ENCODE data around the gene PRXL2B.
A peak's percentile ranks its signal among the peaks of the same experiment; 100 is the strongest.

PRXL2B gene

DNA sequence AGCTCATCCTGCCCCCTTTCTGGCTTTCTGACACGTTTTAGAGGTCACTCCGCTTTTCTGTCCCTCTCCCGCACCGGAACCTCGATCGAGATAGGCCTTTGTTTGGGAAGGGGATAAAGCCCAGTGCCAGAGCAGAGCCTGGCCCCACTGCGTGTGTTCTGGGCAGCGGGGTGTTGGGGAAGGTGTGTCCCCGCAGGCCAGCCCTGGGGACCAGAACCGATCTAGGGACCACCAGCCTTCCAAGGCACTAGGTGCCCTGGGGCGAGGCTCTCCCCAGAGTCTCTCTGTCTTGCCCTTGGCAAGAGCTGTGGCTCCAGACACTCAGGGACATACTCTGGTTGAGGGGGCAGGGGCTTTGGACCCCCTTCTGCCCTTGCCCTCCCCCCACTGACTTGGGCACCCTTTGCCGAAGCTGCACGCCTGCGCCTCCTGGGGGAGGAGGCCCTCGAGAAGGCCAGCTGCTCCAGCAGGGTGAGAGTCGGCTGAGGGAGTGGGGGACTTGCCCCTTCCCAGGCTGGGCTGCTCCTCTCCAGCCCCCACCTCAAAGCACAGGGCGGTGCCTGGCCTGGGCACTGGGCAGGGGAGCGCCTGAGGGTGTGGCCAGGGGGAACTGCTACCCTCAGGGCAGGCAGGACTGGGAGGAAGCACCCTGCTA lies 16.4 kb downstream of the PRXL2B start:
- DNase-seq: no peak

DNA sequence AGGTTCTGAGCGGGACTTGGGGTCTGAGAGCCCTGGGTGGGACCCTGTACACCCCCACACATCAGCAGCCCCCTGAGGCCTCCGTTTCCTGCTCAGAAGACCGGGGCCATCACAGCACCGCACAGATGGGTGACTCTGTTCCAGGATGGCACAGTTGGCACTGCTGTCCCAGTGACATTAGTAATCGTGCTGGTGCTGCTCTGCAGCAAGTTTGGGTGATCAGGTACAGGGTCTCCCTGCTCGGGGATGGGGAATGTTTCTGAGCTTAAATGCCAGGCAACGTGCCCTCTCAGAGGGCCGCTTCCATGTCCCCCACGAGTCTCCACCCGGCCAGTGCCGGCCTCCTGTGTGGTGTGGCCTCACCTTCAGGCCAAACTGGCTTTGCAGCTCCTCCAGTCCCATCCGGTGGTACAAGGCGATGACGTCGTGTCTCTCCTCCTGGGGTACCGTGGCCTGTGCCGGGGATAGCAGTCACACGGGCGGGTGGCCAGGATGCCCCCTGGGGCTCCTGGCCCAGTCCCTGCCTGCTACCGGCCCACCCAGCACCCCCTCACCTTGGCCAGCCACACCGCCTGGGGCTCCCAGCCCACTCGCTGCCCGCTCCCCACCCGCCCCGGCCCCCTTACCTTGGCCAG lies 17.1 kb downstream of the PRXL2B start:
- no peak for DNase-seq

DNA sequence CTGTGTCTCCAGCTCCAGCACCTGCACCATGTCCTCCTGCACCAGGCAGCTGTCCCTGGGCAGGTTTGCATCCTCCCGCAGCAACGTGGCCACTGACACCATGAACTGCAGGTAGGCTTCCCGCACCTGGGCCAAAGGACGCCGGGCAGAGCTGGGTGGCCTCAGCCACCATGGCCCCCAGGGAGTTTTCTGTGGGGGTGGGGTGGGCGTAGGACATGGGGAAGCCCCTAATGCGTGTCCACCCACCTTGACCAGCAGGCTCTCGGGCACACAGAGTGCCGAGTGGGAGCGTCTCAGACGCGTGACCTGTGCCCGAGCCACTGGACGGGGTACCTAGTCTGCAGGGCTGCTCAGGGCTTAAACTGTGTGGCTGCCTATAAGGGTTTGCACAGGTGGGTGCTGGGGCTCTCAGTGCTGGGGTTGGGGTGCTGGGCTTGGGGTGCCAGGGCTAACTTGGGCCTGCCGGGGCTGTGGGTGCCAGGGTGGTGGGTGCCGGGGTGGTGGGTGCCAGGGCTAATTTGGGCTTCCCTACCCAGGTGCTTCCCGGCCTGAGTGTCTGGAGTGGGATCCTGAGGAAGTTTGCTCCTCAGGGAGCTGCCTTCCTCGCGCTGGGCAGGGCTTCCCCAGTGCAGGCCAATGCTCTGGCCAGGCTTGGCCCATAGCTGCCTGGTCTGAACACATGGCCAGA lies 17.7 kb downstream of the PRXL2B start:
- DNase-seq: no peak

DNA sequence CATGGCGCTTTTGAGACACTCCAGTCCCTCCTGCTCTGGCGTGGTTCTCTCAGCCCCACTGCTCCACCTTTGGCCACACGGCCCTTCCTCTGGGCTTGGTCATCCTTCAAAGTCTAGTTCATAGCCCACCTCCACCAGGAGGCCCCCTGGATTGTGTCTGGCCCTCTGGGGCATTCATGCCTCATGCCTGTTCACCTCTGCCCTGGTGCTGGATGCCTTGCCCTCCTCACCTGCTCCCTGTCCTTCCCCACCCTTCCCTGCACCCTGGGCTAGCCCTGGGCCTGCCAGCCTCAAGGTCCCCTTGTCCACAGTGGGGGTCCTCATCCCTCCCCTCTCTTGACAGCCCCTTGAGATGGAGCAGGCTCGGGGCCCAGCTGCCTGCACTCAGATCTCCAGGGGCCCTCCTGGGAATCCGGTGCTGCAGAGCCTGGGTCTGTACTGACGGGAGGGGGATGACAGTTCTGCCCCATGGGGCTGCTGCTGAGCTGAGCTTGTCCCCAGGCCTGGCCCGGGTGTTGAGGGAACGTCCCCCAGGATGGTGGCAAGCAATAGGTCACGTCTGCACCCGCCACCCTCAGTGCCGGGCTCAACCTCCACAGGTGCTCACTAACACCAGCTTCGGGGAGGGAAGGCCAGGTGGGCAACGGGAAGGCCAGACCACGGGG lies 18.4 kb downstream of the PRXL2B start:
- no peak for DNase-seq

DNA sequence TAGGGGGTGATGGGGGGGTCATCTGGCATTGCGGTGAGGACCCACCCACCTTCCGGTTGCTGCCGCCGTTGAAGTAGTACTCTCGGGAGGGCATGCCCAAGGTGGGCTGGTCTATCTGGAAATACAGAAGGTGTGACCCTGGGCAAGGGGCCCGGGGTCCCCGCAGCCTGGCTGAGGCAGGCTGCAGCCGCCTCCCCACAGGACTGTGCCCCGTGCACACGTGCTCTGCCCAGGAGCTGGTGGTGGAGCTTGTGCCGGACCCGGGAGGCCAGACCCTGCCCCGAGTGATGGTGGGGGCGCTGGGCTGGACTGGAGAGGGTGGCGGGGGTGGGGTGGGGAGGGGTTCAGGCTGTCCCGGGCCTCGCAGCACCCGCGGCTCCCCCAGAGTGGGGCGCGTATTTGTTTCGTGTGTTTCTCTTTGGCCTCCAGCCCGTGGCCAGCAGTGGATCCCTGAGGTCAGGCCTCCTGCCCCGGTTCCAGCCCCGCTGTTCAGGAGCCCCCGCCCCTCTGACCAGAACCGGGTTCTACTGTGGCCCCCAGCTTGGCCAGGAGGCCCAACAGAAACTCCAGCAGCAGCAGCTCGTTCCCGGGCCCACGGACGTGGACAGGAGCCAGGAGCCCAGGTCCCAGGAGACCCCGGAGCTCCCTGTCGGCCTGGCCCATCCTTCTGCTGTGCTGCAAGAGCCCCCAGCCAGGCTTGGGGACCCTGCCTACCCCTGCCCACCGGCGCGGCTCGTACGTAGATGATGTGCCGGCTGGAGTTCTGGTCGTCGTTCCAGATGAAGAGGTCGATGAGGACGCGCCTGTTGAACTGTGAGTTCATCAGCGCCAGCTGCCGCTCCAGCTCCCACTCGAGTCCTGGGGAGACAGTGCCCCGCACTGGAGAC lies 19.2 kb downstream of the PRXL2B start:
- no peak for DNase-seq

DNA sequence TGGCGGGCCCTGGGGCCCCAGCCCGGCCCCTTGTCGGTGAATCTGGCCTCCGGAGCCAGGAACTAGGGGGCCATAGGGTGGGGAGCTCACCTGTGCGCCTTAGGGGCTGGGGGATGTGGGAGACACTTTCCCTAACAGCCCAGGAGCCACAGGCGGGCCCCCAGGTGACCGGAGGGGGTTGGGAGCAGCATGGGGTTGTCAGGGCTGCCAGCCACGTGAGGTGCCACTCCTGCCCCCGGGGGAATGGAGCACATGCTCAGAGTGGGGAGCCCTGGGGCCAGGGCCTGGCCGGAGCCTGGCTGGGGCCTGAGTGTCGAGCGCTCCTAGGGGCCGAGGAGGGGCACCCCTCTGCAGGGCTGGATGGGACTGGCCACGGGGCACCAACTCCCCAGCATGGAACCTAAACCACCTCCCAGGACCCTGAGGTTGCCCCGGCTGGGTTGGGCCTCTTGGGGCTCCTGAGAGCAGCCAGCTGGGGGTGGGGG lies 19.9 kb downstream of the PRXL2B start:
- no peak for DNase-seq

DNA sequence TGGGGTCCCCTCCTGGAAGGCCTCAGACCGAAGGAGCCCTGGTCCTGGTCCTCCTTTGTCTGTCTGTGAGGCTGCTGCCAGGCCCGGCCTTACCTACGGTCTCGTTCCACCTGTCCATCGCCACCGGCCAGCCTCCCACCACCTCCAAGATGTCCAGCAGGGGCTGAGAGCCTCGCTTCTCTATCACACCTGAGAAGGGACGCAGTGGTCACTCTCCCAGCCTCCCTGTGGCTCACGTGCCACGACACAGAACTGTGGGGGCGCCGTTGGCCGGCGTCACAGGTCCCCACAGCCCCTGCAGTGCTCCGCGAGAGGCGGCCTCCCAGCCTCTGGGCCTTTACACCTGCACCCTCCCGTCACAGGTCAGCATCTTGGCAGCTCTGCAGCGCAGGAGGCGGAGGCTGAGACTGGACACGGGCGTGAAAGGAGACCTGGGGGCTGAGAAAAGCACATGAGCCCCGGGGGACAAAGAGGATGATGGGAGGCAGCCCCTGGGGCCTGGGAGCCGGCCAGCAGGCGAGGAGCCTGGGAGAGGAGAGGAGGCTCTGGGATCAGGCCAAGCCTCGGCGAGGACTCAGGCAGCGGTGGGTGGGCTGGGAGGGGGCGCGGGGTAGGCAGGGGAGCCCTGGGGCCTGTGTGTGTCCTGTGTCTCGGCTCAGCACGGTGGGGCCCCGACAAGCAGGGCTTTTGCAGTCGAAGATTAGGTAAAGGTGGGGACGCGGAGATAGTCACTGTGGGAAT lies 20.5 kb downstream of the PRXL2B start:
- no peak for DNase-seq

DNA sequence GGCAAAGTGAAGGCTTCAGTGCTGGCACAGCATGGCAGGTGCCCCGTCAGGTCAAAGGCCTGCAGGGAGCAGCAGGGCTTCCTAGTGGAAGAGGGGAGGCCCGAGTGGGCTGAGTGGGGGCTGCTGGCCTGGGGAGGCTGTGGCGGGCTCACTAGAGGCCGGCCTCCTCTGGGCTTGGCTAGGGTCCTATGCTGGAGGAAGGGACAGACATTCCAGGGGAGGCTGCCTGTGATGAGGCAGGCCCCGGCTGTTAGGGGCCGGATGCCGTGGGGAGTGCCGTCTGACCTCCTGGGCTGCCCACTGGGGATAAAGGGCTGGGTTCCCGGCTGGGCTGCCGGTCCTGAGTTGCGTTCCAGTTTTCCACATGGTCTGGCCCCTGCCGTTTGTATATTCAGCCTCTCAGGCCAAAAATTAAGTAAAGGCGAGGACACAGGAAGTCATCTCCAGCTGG lies 21.1 kb downstream of the PRXL2B start:
- no peak for DNase-seq

DNA sequence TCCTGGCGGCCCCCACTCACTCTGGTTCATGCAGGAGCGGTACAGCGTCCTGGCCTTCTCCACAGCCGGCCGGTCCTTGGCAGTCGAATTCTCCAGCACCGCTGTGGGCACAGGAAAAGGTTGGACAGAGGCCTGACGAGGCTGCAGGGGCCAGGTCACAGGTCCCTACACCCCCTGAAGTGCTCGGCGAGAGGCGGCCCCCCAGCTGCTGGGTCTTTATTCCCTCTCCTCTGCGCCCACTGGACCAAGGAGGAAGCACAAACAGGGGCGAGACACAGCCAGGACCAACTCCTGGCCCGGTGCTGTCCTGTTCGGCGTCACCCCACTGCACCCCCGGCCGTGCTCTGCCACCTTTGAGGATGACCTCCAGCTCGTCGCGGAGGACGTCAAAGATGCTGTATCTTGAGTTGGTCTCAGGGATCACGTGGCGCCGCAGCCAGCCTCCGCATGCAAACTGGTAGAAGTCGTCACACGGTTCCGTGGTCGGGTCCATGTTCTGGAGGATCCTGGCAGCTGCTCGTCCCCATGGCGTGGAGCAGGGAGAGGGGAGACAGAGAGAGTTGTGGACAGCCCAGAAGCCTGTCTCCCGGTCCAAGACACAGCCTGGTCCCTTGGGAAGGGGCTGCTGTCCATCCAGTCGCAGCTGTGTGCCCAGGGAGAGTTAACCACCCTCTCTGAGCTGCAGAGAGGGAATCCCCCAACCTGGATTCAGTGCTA lies 22.9 kb downstream of the PRXL2B start:
- no peak for DNase-seq

DNA sequence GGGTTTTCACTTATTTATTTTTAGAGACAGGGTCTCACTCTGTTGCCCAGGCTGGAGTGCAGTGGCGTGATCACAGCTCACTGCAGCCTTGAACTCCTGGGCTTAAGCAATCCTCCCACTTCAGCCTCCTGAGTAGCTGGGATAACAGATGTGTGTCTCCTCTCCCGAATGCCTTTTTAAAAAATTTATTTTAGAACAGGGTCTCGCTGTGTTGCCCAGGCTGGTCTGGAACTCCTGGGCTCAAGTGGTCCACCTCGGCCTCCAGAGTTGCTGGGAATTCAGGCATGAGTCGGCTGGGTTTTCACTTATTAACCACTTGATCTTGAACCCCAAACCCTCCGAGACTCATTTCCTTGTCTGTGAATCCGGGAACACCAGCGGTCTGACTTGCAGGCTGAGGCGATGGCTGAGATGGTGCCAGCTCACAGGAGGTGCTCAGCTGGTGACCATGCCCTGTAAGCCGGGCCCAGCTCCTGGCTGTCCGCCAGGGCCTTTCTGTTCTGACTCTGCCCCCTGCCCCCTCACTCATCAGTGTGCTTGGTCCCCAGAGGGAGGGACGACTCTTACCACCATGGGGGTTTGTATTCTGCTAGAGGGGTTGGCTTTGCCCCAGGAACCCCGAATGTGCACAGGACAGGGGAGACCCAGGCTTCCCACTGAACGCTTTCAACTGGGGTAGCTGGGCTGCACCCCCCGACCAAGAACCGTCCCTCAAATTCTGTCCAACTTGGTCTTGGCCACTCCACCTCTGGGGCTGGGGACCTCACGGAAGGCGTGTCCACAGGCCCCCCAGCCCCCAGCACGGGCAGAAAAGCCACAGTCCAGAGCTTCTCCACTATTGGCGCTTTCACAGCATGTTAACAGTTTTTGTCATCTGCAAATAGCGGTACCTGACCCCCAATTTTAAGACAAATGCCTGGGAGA lies 23.7 kb downstream of the PRXL2B start:
- DNase-seq: no peak

DNA sequence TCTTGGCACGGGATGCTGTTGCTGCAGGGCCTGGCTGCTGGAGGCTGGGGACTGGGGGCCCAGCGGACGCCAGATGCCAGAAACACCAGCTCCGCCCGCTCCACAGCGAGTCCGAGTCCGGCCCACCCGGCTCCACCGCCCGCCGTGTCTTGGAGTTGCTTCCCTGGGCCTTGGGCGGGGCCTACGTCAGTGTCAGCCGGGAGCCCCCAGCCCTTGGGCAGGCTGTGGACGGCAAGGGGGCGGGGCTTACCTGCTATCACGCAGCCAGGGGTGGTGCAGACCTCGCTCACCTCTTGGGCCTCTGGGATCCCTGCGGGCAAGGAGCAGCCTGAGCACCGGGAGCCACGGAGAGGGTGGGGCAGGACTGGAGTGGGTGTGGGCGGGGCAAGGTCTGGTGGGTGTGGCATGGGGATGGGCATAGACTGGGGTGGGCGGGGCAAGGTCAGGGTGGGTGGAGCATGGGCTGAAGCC lies 24.5 kb downstream of the PRXL2B start:
- peak; percentile 66 for DNase-seq

DNA sequence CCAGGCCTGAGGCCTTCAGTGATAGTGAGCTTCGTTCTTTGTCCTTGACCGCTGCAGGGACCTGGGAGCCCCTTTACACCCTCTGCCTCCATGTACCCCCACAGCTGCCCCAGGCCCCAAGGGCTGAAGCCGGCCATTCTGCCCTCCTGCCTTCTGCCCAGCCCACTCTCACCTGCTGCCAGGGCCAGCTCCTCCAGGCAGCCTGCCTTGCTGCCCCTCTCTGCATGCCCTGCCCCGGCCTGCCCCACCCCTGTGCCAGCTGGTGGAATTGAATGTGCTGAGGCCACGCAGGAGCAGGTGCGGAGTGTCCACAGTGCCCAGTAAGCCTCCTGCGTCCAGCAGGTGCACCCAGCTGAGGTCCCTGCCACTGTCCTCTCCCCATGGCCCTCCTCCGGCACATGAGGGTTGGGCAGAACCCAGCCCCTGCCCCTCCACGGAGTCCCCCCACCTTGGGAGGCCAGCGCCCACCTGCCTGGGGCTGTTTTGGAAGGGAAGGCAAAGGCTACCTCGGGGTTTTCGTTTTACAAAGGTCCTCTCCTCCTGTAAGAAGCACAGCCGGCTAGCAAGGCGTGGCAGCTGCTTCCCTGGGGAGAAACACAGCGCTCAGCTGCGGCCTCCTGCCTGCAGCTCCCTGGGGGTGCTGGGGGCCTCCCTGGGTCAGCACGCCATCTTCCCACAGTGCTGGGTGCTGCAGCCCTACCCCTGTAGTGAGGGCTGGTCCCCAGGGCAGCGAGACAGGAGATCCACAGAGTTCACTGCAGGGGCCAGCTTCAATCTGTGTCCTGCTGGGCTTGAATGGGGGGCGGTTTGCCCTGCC lies 25.3 kb downstream of the PRXL2B start:
- DNase-seq: no peak

DNA sequence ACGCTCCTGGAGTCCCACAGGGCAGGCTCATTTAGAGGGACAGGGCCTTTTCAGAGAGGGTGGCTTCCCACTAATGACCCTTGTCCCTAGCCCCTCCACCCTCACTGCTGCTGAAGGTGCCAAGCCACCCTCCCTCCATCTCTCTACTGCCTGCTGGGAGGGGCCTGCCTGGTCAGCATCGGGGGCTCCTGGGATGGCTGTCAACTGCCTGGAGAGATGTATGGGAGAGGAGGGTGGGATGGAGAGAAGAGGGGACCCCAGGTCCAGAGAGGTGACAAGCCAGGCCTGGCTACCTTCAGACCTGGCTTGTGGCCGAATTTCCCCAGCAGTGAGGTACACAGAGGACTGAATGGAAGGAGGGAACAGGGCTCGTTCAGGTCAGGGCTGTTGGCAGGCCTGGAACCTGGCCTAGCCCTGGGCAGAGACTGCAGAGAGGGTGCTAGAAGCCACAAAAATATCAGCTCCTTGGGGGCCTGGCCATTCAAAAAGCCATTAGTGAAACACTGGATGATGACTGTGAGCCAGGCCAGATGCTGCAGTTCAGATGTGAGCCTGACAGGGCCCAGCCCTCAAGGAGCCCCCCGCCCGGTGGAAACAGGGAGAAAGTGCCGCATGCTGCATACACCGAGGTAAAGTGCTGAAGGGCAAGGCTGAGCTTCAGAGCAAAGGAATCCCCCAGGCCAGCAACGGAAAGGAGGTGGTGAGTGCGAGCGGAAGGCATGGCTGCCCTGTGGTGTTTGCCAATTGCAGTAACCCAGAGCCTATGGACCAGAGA lies 26.2 kb downstream of the PRXL2B start:
- no peak for DNase-seq

DNA sequence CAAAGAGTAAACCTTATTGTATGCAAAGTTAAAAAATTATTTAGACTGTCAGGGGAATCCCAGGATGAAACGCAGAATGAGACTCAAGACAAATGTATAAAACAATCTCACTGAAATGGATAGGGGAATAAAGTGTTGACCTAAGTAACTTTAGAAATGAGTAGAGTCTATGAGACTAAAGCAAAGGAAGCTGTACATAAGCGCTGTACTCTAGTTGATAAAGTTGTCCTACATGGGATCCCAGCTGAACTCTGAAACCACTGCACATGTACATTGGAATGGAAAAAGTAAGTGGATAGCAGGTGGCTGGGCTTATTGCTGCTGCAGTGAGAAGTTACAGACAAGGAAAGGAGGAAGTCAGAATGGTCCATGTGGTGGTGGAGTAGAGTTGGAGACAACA lies 27.6 kb downstream of the PRXL2B start:
- DNase-seq: no peak

DNA sequence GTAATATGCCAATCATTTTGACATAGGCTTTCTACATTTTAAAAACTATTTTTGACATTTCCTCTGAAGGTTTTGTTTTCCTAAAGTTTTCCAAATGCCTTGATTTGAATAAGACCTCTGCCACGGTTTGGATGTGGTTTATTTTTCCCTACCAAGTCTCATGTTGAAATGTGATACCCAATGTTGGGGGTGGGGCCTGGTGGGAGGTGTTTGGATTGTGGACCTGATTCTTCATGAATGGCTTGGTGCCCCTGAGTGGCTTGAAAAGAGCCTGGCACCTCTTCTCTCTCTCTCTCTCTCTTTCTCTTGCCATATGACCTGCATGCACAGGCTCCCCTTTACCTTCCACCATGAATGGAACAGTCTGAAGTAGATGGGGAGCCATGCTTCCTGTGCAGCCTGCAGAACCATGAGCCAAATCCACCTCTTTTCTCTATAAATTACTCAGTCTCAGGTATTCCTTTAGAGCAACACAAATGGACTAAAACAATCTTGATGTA lies 31.4 kb downstream of the PRXL2B start:
- no peak for DNase-seq

DNA sequence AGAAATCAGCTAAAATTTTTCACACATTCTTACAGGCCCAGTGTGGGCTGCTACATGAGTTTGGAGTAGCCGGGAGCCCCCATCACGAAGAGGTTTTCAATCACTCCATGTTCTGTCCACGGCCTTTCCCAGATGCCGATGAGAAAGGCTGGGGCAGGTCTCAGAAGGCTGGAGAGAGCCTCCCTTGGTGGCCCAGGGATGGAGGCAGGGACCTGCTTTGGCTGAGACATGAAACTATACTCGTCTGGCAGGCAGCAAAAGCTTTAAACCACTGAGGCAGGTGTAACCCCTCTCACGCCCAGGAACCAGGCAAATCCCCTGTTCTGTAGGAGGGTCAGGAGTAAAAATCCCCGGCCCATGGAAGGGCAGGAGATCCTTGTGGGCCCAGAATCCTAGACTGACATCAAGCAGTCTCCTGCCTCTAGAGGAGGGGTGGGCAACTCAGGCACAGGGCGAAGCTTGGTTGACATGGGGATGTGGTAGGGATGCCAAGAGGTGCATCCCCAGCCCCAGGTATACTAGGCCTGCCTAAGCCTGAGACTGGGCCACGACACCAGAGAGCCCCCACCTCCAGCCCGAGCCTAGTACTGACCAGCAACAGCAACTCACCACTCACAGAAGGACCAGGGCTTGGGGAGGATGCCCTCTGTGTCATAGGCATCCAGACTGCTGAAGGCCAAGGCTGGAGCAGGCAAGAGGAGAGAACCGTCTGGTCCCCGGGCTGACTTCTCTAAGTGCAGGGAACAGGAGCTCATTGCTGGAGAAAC lies 37.2 kb downstream of the PRXL2B start:
- no peak for DNase-seq

DNA sequence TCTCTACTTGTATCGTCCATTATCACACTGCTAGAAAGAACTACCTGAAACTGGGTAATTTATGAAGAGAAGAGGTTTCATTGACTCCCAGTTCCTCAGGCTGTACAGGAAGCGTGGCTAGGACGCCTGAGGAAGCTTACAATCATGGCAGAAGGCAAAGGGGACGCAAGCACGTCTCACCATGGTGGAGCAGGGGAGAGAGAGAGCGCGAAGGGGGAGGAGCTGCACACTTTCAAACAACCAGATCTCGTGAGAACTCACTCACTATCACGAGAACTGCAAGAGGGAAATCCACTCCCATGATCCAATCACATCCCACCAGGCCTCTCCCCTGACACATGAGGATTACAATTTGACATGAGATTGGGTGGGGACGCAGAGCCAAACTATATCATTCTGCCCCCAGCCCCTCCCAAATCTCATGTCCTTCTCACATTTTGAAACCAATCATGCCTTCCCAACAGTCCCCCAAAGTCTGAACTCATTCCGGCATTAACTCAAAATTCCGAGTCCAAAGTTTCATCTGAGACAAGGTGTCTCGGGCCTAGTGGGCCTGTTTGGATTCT lies 38.2 kb downstream of the PRXL2B start:
- DNase-seq: no peak

Data from activated effector memory CD4-positive, alpha-beta T cell treated with anti-CD3 and anti-CD28 coated beads, Interleukin-2, amount 50 U/mL, for 16 hours (primary cell).